Measurements from ENCODE around the gene NSFL1C. TPM values are rescaled to one million over a fixed set of nuclear protein-coding genes. Genes with fewer than 3 reads are reported as not detected.

NSFL1C gene
- total RNA-seq, 2 donors from 2014 or later, result 29.2 to 51.5 TPM

Other genes with a start within 250 kb of the NSFL1C start
- gene RAD21L1, start 240.8 kb downstream of the NSFL1C start, total RNA-seq, result not detected
- 1 to 10 TPM in 1 of 2 donors, under 1 TPM in 1; 0.90 to 1.7 TPM for gene SNPH, start 200.6 kb downstream of the NSFL1C start, total RNA-seq
- 10 to 100 TPM in 1 of 2 donors, 1 to 10 TPM in 1; 1.8 to 14.3 TPM for gene SDCBP2, start 137.7 kb downstream of the NSFL1C start, total RNA-seq
- 100 to 1,000 TPM; 178 to 294 TPM for gene FKBP1A, start 73.8 kb downstream of the NSFL1C start, total RNA-seq
- gene SIRPB2, start 24.6 kb upstream of the NSFL1C start, total RNA-seq, result not detected
- not detected for gene SIRPD, start 90.9 kb upstream of the NSFL1C start, total RNA-seq
- gene SIRPB1, start 153.2 kb upstream of the NSFL1C start, total RNA-seq, result 1 to 10 TPM in 1 of 2 donors, under 1 TPM in 1; 0.24 to 1.1 TPM
- 10 to 100 TPM; 32.0 to 62.9 TPM for gene SIRPG, start 190.9 kb upstream of the NSFL1C start, total RNA-seq

Data from activated T-helper 17 cell treated with anti-CD3 and anti-CD28 coated beads, Interleukin-2, amount 50 U/mL, for 72 hours (primary cell).